IMR-90 (cell line): ENCODE results near the gene PRAME. TPM values are rescaled to one million over a fixed set of nuclear protein-coding genes. Genes with fewer than 3 reads are reported as not detected.

Source experiments
- ATAC-seq: fragments of 200-7000 bp; cut with Tn5 transposase; 2 replicates; pipeline ENCODE4 v1.9.1; 2020; ENCODE audit warnings: low read depth, mild to moderate bottlenecking, moderate library complexity
- BruUV-seq: library from RNA; stranded (reverse); fragments of 400-500 nt; replicated peaks from 2 replicates; lab custom pipeline; 2021; lab: Mats Ljungman, UMichigan
- CTCF ChIA-PET: fragments of 300-600 bp; formaldehyde crosslinking; extraction: SDS; loops from one replicate; lab custom pipeline; 2021; ENCODE audit warnings: antibody characterized with exemption; lab: Yijun Ruan, JAX
- POLR2A ChIA-PET: fragments of 300-600 bp; sonication (Branson Sonifier 250); formaldehyde crosslinking; loops from one replicate; lab custom pipeline; 2022; ENCODE audit warnings: antibody characterized with exemption; ENCODE audit not compliant: unreplicated experiment; lab: Charles Lee
- DNase-seq: peaks from one replicate; pipeline ENCODE4 v3.0.0; 2013
- H2AFZ ChIP-seq: replicated peaks from 2 replicates; pipeline ENCODE3; 2013; ENCODE audit warnings: low read length, mild to moderate bottlenecking; ENCODE audit not compliant: poor library complexity
- H2AK5ac ChIP-seq: 2 replicates; pipeline ENCODE4 v1.6.1; 2013; ENCODE audit warnings: low read depth, low read length, inconsistent platforms
- H2AK9ac ChIP-seq: replicated peaks from 2 replicates; pipeline ENCODE3; 2013; ENCODE audit warnings: mild to moderate bottlenecking, low read depth, low read length, moderate library complexity; ENCODE audit not compliant: poor library complexity
- H2BK120ac ChIP-seq: 2 replicates; pipeline ENCODE4 v1.6.1; 2013; ENCODE audit warnings: low read depth, low read length, inconsistent platforms
- H2BK15ac ChIP-seq: 3 replicates; pipeline ENCODE4 v1.6.1; 2013; ENCODE audit warnings: low read depth, low read length, inconsistent platforms
- H2BK20ac ChIP-seq: 2 replicates; pipeline ENCODE4 v1.6.1; 2013; ENCODE audit warnings: low read depth, mild to moderate bottlenecking, inconsistent platforms, low read length, moderate library complexity
- H2BK5ac ChIP-seq: 2 replicates; pipeline ENCODE4 v1.6.1; 2013; ENCODE audit warnings: mild to moderate bottlenecking, low read depth, low read length, inconsistent platforms; ENCODE audit not compliant: poor library complexity, severe bottlenecking
- H3K14ac ChIP-seq: replicated peaks from 2 replicates; pipeline ENCODE4 v1.6.1; 2013; ENCODE audit warnings: low read depth, low read length, inconsistent platforms
- H3K18ac ChIP-seq: 2 replicates; pipeline ENCODE4 v1.6.1; 2013; ENCODE audit warnings: low read depth, low read length, control low read depth
- H3K23ac ChIP-seq: 2 replicates; pipeline ENCODE4 v1.6.1; 2013; ENCODE audit warnings: low read depth, low read length, inconsistent platforms
- H3K27ac ChIP-seq: 2 replicates; pipeline ENCODE4 v1.5.1; 2013; ENCODE audit warnings: mild to moderate bottlenecking, control low read depth, low read length; ENCODE audit not compliant: insufficient read depth
- H3K27me3 ChIP-seq: 2 replicates; pipeline ENCODE4 v1.6.1; 2013; ENCODE audit warnings: low read length; ENCODE audit not compliant: control insufficient read depth, insufficient read depth
- H3K36me3 ChIP-seq: 2 replicates; pipeline ENCODE4 v1.6.1; 2013; ENCODE audit warnings: low read length, mixed read lengths; ENCODE audit not compliant: control insufficient read depth, insufficient read depth
- H3K4ac ChIP-seq: 2 replicates; pipeline ENCODE4 v1.6.1; 2013; ENCODE audit warnings: low read depth, low read length, inconsistent platforms
- H3K4me1 ChIP-seq: 2 replicates; pipeline ENCODE4 v1.6.1; 2013; ENCODE audit warnings: low read length, mixed read lengths; ENCODE audit not compliant: control insufficient read depth, insufficient read depth
- H3K4me2 ChIP-seq: 2 replicates; pipeline ENCODE4 v1.6.1; 2013; ENCODE audit warnings: low read depth, mild to moderate bottlenecking, control low read depth, low read length, moderate library complexity
- H3K4me3 ChIP-seq: 2 replicates; pipeline ENCODE4 v1.5.1; 2013; ENCODE audit warnings: low read depth, mild to moderate bottlenecking, control low read depth, low read length, moderate library complexity; ENCODE audit not compliant: insufficient read depth
- H3K56ac ChIP-seq: 2 replicates; pipeline ENCODE4 v1.6.1; 2013; ENCODE audit warnings: low read length, inconsistent platforms; ENCODE audit not compliant: insufficient read depth; ENCODE audit errors: extremely low read depth
- H3K79me1 ChIP-seq, 2 experiments: 2 replicates each; pipeline ENCODE4 v1.6.1; 2013; ENCODE audit warnings: low read length in 2 of 2, inconsistent platforms in 1 of 2, low read depth in 1 of 2
- H3K9ac ChIP-seq: 2 replicates; pipeline ENCODE4 v1.6.1; 2013; ENCODE audit warnings: low read depth, low read length, control low read depth
- H3K9me1 ChIP-seq: 2 replicates; pipeline ENCODE4 v1.6.1; 2013; ENCODE audit warnings: low read length, inconsistent platforms; ENCODE audit not compliant: insufficient read depth
- H3K9me3 ChIP-seq: 2 replicates; pipeline ENCODE4 v1.6.1; 2013; ENCODE audit warnings: low read length; ENCODE audit not compliant: control insufficient read depth, insufficient read depth
- H4K20me1 ChIP-seq: 2 replicates; pipeline ENCODE4 v1.6.1; 2013; ENCODE audit warnings: low read length, inconsistent platforms; ENCODE audit not compliant: insufficient read depth
- H4K5ac ChIP-seq: 2 replicates; pipeline ENCODE4 v1.6.1; 2013; ENCODE audit warnings: mild to moderate bottlenecking, low read depth, low read length, control low read depth
- H4K8ac ChIP-seq, 2 experiments: 2 replicates each; pipeline ENCODE4 v1.6.1; 2013; ENCODE audit warnings: low read depth in 2 of 2, low read length in 2 of 2, control low read depth in 1 of 2, inconsistent platforms in 1 of 2
- H4K91ac ChIP-seq: 2 replicates; pipeline ENCODE4 v1.6.1; 2013; ENCODE audit warnings: low read depth, low read length, inconsistent platforms; ENCODE audit not compliant: insufficient read depth
- MAFK ChIP-seq: IDR thresholded peaks from 2 replicates; pipeline ENCODE4 v1.6.1; 2012; ENCODE audit warnings: low read depth, low read length, improper control_type of control experiment
- RFX5 ChIP-seq: IDR thresholded peaks from 2 replicates; pipeline ENCODE4 v1.8.0; 2012; ENCODE audit warnings: low read depth, mild to moderate bottlenecking, low read length, moderate library complexity
- WGBS, 2 experiments: methylation state at CpG; one replicate each; pipeline versions ENCODE4 v1.1.5 to v1.1.7; 2013; ENCODE audit warnings: missing lambda C conversion rate in 2 of 2; ENCODE audit not compliant: insufficient read length in 1 of 2; ENCODE audit errors: extremely low coverage in 2 of 2; 5-methylcytosine and 5-hydroxymethylcytosine counted together
- dilution Hi-C: fragments of 300-500 bp; cut with HindIII; formaldehyde crosslinking; loops from one replicate; pipeline ENCODE4 v1.14.3; 2018; ENCODE audit warnings: low sequenced_read_pairs; ENCODE audit not compliant: unreplicated experiment
- in situ Hi-C: fragments of 300-500 bp; cut with MboI; formaldehyde crosslinking; loops from 3 replicates; pipeline ENCODE4 v1.14.3; 2019; ENCODE audit warnings: low sequenced_read_pairs, inconsistent platforms, mixed read lengths
- intact Hi-C: fragments of 100-400 bp; cut with micrococcal nuclease; formaldehyde crosslinking; loops from 2 replicates; pipeline ENCODE4 v1.10.0; 2022
- polyA plus RNA-seq, 3 experiments: library from polyadenylated mRNA; depleted of rRNA; stranded (reverse); fragments of >200 nt; gene quantifications; 2 replicates each; pipeline ENCODE4 v1.2.3, GENCODE V29; 2012; ENCODE audit warnings: low replicate concordance in 1 of 3
- total RNA-seq: library from RNA; depleted of rRNA; stranded (reverse); fragments of >200 nt; gene quantifications from 2 replicates; pipeline ENCODE4 v1.2.3, GENCODE V29; 2012
- TF ChIP-seq, protein P1 (sequence below): fragments of 150-350 bp; IDR thresholded peaks from 2 replicates; pipeline ENCODE4 v1.6.1; 2017; ENCODE audit warnings: mild to moderate bottlenecking, antibody characterized with exemption, low read length, low read depth
- TF ChIP-seq, protein P2 (sequence below): fragments of 150-350 bp; IDR thresholded peaks from 2 replicates; pipeline ENCODE4 v1.6.1; 2016; ENCODE audit warnings: low read depth, mild to moderate bottlenecking, low read length, moderate library complexity, borderline replicate concordance
- TF ChIP-seq, protein P3 (sequence below): conservative IDR thresholded peaks from 2 replicates; pipeline ENCODE4 v1.5.1; 2012; ENCODE audit warnings: mild to moderate bottlenecking, low read depth, low read length, improper control_type of control experiment

Gene PRAME
- total and polyA plus RNA-seq, 2 of the 4 experiments (the other 2 are of a cell fraction): not detected

DNA sequence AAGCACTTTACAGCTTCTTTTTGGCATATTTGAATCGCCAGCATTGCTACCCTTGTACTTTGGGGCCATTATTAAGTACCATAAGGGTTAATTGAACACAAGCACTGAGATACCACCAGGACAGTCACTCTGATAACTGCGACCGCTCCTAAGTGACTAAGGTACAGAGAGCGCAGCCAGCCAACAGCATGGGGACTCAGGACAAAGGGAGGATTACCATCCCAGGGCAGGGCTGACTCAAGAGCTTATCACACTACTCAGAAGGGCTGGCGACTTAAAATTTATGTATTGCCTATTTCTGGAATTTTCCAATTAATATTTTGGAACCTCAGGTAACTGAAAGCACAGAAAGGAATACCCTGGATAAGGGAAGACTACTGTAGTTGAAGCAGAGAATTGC lies 39.5 kb downstream of the PRAME start:
- H3K27me3 ChIP-seq: no peaks in the 10 kb centered on the region; the same call in none of the 2 replicates
- no peak overlapping the region for H2BK120ac ChIP-seq
- no peak overlapping the region for H2BK5ac ChIP-seq
- WGBS, 2 experiments: no CpG with 5 or more reads among the region's 5 CpGs
- no peak overlapping the region for H3K27ac ChIP-seq
- ChIA-PET CTCF (interaction anchor here (1.3 kb wide), 1 partner anchor 11 kb away, joined by 4 read pairs; the partner anchor contains the start of gene ZNF280B), POLR2A (interaction anchor here (0.7 kb wide), 1 partner anchor 596 kb away, joined by 3 read pairs; no protein-coding TSS in a partner anchor)
- no peak overlapping the region for H2AFZ ChIP-seq
- H3K4me1 ChIP-seq: no peaks in the 10 kb centered on the region
- no peaks in the 10 kb centered on the region for H4K20me1 ChIP-seq
- H4K5ac ChIP-seq: no peak overlapping the region
- no peak overlapping the region for H3K18ac ChIP-seq
- H3K4me3 ChIP-seq: no peak overlapping the region
- H4K91ac ChIP-seq: no peak overlapping the region
- in situ Hi-C loops (no loop called here), dilution Hi-C loops (no loop called here), intact Hi-C loops (no loop called here)
- no peaks in the 10 kb centered on the region for H3K36me3 ChIP-seq
- no peak overlapping the region for H3K4me2 ChIP-seq
- no peak overlapping the region for H3K56ac ChIP-seq
- no peak for ATAC-seq
- H2BK20ac ChIP-seq: no peak overlapping the region
- no peak overlapping the region for H2AK9ac ChIP-seq
- TF ChIP-seq, protein P1, sequence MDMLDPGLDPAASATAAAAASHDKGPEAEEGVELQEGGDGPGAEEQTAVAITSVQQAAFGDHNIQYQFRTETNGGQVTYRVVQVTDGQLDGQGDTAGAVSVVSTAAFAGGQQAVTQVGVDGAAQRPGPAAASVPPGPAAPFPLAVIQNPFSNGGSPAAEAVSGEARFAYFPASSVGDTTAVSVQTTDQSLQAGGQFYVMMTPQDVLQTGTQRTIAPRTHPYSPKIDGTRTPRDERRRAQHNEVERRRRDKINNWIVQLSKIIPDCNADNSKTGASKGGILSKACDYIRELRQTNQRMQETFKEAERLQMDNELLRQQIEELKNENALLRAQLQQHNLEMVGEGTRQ: no peak
- TF ChIP-seq RFX5: no peak
- TF ChIP-seq, protein P2, sequence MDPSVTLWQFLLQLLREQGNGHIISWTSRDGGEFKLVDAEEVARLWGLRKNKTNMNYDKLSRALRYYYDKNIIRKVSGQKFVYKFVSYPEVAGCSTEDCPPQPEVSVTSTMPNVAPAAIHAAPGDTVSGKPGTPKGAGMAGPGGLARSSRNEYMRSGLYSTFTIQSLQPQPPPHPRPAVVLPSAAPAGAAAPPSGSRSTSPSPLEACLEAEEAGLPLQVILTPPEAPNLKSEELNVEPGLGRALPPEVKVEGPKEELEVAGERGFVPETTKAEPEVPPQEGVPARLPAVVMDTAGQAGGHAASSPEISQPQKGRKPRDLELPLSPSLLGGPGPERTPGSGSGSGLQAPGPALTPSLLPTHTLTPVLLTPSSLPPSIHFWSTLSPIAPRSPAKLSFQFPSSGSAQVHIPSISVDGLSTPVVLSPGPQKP: no peak
- TF ChIP-seq, protein P3, sequence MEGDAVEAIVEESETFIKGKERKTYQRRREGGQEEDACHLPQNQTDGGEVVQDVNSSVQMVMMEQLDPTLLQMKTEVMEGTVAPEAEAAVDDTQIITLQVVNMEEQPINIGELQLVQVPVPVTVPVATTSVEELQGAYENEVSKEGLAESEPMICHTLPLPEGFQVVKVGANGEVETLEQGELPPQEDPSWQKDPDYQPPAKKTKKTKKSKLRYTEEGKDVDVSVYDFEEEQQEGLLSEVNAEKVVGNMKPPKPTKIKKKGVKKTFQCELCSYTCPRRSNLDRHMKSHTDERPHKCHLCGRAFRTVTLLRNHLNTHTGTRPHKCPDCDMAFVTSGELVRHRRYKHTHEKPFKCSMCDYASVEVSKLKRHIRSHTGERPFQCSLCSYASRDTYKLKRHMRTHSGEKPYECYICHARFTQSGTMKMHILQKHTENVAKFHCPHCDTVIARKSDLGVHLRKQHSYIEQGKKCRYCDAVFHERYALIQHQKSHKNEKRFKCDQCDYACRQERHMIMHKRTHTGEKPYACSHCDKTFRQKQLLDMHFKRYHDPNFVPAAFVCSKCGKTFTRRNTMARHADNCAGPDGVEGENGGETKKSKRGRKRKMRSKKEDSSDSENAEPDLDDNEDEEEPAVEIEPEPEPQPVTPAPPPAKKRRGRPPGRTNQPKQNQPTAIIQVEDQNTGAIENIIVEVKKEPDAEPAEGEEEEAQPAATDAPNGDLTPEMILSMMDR: no peak
- no peak for TF ChIP-seq MAFK
- no peak overlapping the region for H4K8ac ChIP-seq
- no peak overlapping the region for H3K9ac ChIP-seq
- no peak overlapping the region for H3K4ac ChIP-seq
- H3K9me3 ChIP-seq: no peaks in the 10 kb centered on the region
- H2BK15ac ChIP-seq: no peak overlapping the region
- no peaks in the 10 kb centered on the region for H3K79me1 ChIP-seq
- DNase-seq: no peak
- BruUV-seq: no TSS peak
- no peaks in the 10 kb centered on the region for H3K9me1 ChIP-seq
- H2AK5ac ChIP-seq: no peak overlapping the region
- no peak overlapping the region for H3K23ac ChIP-seq
- H3K14ac ChIP-seq: no peak overlapping the region
